OCI-LY3 (cell line): ENCODE results near the gene TIPARP.

ENCODE experiments used
- H2AFZ ChIP-seq: fragments of 200-600, 300-600 bp; shearing (Covaris generic); 2 replicates; pipeline ENCODE4 v1.6.0; 2014; ENCODE audit warnings: antibody characterized with exemption, low read depth, low read length
- H3K27ac ChIP-seq: fragments of 200-600, 300-600 bp; sonication (generic); 2 replicates; pipeline ENCODE4 v1.5.1; 2014; ENCODE audit warnings: mild to moderate bottlenecking, low read length, moderate library complexity, mixed read lengths
- H3K27me3 ChIP-seq: fragments of 200-600, 300-600 bp; sonication (generic); 2 replicates; pipeline ENCODE4 v1.6.1; 2014; ENCODE audit warnings: low read depth, low read length, mixed read lengths
- H3K36me3 ChIP-seq: fragments of 200-600, 300-600 bp; sonication (generic); replicated peaks from 2 replicates; pipeline ENCODE3; 2014; ENCODE audit warnings: low read depth, low read length, mixed read lengths
- H3K4me1 ChIP-seq: fragments of 300-600, 200-600 bp; sonication (generic); 2 replicates; pipeline ENCODE4 v1.6.1; 2014; ENCODE audit warnings: low read length, mixed read lengths
- H3K4me2 ChIP-seq: fragments of 200-600, 300-600 bp; sonication (generic); 2 replicates; pipeline ENCODE4 v1.6.1; 2014; ENCODE audit warnings: low read length, mixed read lengths
- H3K4me3 ChIP-seq: fragments of 300-600, 200-600 bp; sonication (generic); 2 replicates; pipeline ENCODE4 v1.5.1; 2014; ENCODE audit warnings: antibody characterized with exemption, mild to moderate bottlenecking, low read length, moderate library complexity
- H3K79me2 ChIP-seq: fragments of 300-600, 200-600 bp; shearing (Covaris generic); 2 replicates; pipeline ENCODE4 v1.6.1; 2014; ENCODE audit warnings: mild to moderate bottlenecking, low read length, mixed read lengths
- H3K9ac ChIP-seq: fragments of 300-600, 200-600 bp; shearing (Covaris generic); 2 replicates; pipeline ENCODE4 v1.6.0; 2014; ENCODE audit warnings: mild to moderate bottlenecking, low read length, moderate library complexity
- H3K9me3 ChIP-seq: fragments of 200-600, 300-600 bp; shearing (Covaris generic); 2 replicates; pipeline ENCODE4 v1.6.1; 2014; ENCODE audit warnings: low read length, mixed read lengths; ENCODE audit not compliant: insufficient read depth
- H4K20me1 ChIP-seq: fragments of 200-600, 300-600 bp; sonication (generic); 2 replicates; pipeline ENCODE4 v1.6.1; 2016; ENCODE audit warnings: low read length, mixed read lengths; ENCODE audit not compliant: insufficient read depth
- CTCF ChIP-seq: fragments of 200-600, 300-600 bp; sonication (generic); IDR thresholded peaks from 2 replicates; pipeline ENCODE4 v1.5.1; 2014; ENCODE audit warnings: antibody characterized with exemption, low read length, low read depth
- EZH2phosphoT487 ChIP-seq: fragments of 200-600 bp; shearing (Covaris generic); IDR thresholded peaks from 2 replicates; pipeline ENCODE4 v1.6.1; 2018; ENCODE audit warnings: antibody characterized with exemption, mixed run types, low read depth

Gene TIPARP

GRCh38 chr3:156637480-156638022 is 36.8 kb upstream of the TIPARP start:
- TF ChIP-seq EZH2phosphoT487 (no peak), CTCF (no peak)
- 0 out of 2 replicates have a peak, but pooled peaks cover 3% of the 10 kb centered on the region for H3K4me1 ChIP-seq
- no peaks in the 10 kb centered on the region for H3K36me3 ChIP-seq

GRCh38 chr3:156638271-156638670 is 36.1 kb upstream of the TIPARP start:
- Histone ChIP-seq H3K4me1 (0 out of 2 replicates have a peak, but pooled peaks cover 3% of the 10 kb centered on the region), H3K27me3 (peaks cover 4% of the 10 kb centered on the region; the same call in 1 of the 2 replicates), H3K79me2 (no peaks in the 10 kb centered on the region), H3K9ac (no peak overlapping the region), H3K27ac (no peak overlapping the region), H3K4me3 (no peak overlapping the region), H2AFZ (no peak overlapping the region), H4K20me1 (no peaks in the 10 kb centered on the region), H3K36me3 (no peaks in the 10 kb centered on the region), H3K9me3 (no peaks in the 10 kb centered on the region), H3K4me2 (no peak overlapping the region)
- no peak for TF ChIP-seq EZH2phosphoT487

More at GRCh38 chr3:156637480-156638022, 36.8 kb upstream of the TIPARP start:
- Histone ChIP-seq H3K27ac (no peak overlapping the region), H3K9ac (no peak overlapping the region), H3K4me3 (no peak overlapping the region), H3K4me2 (no peak overlapping the region), H3K79me2 (no peaks in the 10 kb centered on the region), H2AFZ (no peak overlapping the region), H3K9me3 (no peaks in the 10 kb centered on the region), H3K27me3 (peaks cover 4% of the 10 kb centered on the region; the same call in 1 of the 2 replicates), H4K20me1 (no peaks in the 10 kb centered on the region)

GRCh38 chr3:156639414-156640023 is 34.9 kb upstream of the TIPARP start:
- H3K27ac ChIP-seq = no peak overlapping the region
- no peak overlapping the region for H3K9ac ChIP-seq

GRCh38 chr3:156641618-156641975 is 32.8 kb upstream of the TIPARP start:
- Histone ChIP-seq H3K79me2 (no peaks in the 10 kb centered on the region), H4K20me1 (no peaks in the 10 kb centered on the region)
- TF ChIP-seq EZH2phosphoT487 (no peak), CTCF (no peak)

More at GRCh38 chr3:156639414-156640023, 34.9 kb upstream of the TIPARP start:
- peaks cover 13% of the 10 kb centered on the region for H3K4me1 ChIP-seq
- H3K27me3 ChIP-seq = peaks cover 4% of the 10 kb centered on the region; the same call in 1 of the 2 replicates
- H3K36me3 ChIP-seq = no peaks in the 10 kb centered on the region
- H3K9me3 ChIP-seq = no peaks in the 10 kb centered on the region
- no peak overlapping the region for H2AFZ ChIP-seq
- H3K4me3 ChIP-seq = no peak overlapping the region
- no peak overlapping the region for H3K4me2 ChIP-seq
- TF ChIP-seq CTCF (no peak), EZH2phosphoT487 (no peak)
- no peaks in the 10 kb centered on the region for H4K20me1 ChIP-seq
- no peaks in the 10 kb centered on the region for H3K79me2 ChIP-seq

More at GRCh38 chr3:156641618-156641975, 32.8 kb upstream of the TIPARP start:
- no peak overlapping the region for H3K4me2 ChIP-seq
- H3K9ac ChIP-seq = no peak overlapping the region
- H3K4me3 ChIP-seq = no peak overlapping the region
- peaks cover 4% of the 10 kb centered on the region; the same call in 1 of the 2 replicates for H3K27me3 ChIP-seq
- H3K4me1 ChIP-seq = peaks cover 15% of the 10 kb centered on the region
- no peaks in the 10 kb centered on the region for H3K36me3 ChIP-seq
- no peak overlapping the region for H3K27ac ChIP-seq
- H2AFZ ChIP-seq = no peak overlapping the region
- no peaks in the 10 kb centered on the region for H3K9me3 ChIP-seq
